Measurements from ENCODE around the gene RGL1.

DNA sequence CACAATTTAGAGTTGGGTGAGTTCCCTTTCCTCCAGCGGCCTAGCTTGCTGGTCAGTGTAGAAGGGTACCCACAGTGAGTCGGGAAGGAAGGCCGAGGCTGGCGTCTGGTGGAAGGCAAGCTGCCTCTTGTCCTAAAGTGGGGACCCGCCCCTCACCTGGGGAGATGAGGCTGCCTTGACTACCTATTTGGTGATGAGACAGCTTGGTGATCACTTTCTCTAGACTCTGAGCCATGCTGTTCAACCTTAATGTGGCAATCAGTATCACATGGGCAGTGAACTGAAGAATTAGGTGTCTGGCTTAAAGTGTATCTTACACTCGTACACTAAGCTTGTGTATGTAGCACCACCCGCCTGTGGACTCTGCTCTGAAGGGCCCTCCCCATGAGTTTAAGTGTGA is 131.9 kb downstream of the RGL1 start:
- TF ChIP-seq, protein P1, sequence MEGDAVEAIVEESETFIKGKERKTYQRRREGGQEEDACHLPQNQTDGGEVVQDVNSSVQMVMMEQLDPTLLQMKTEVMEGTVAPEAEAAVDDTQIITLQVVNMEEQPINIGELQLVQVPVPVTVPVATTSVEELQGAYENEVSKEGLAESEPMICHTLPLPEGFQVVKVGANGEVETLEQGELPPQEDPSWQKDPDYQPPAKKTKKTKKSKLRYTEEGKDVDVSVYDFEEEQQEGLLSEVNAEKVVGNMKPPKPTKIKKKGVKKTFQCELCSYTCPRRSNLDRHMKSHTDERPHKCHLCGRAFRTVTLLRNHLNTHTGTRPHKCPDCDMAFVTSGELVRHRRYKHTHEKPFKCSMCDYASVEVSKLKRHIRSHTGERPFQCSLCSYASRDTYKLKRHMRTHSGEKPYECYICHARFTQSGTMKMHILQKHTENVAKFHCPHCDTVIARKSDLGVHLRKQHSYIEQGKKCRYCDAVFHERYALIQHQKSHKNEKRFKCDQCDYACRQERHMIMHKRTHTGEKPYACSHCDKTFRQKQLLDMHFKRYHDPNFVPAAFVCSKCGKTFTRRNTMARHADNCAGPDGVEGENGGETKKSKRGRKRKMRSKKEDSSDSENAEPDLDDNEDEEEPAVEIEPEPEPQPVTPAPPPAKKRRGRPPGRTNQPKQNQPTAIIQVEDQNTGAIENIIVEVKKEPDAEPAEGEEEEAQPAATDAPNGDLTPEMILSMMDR (IDR thresholded peaks at IDR 0.05): no peak
- TF ChIP-seq EP300 (IDR thresholded peaks at IDR 0.05) (no peak), POLR2A (IDR thresholded peaks at IDR 0.05) (no peak), POLR2AphosphoS5 (IDR thresholded peaks at IDR 0.05) (no peak)

Data from sigmoid colon (tissue), 4 donors.